Sigmoid colon (tissue), 4 donors: ENCODE data around the gene SYTL2.

Source experiments
- EP300 ChIP-seq, 4 donors: sonication (generic); formaldehyde crosslinking; IDR thresholded peaks; one replicate each; pipeline ENCODE4 v1.6.1; 2017; ENCODE audit warnings: antibody characterized with exemption in 4 of 4
- POLR2AphosphoS5 ChIP-seq, 4 donors: sonication (generic); formaldehyde crosslinking; IDR thresholded peaks; one replicate each; pipeline ENCODE4 v1.6.1; 2017; ENCODE audit warnings: antibody characterized with exemption in 4 of 4
- TF ChIP-seq, protein P1 (sequence below), 4 experiments: fragments of 450-650 bp in 3 of 4; fragments of 200-600 bp in 1 of 4; IDR thresholded peaks; one replicate each; pipeline ENCODE4 v1.5.1; 2016 to 2019; ENCODE audit warnings: antibody characterized with exemption in 4 of 4, mild to moderate bottlenecking in 3 of 4, moderate library complexity in 2 of 4

DNA sequence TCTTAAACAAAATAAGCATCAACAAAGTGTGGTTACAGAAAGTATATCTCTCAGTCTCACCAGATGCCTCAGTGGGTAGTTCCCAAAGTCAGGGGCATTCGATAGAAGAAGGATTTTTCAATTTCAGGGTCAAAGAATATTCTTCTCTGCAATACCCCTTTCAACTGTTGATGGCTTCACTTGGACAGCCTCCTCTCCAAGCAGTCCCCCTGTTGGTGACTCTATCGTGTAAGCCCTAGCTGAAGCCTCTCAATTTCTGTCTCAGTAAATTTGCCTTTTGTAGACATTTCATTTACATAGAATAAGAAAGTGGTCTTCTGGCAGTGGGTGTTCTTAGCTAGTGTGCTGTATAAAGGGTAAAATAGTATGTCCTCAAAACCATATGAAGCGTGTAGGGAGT, 33.0 kb upstream of the SYTL2 start:
- no peak for TF ChIP-seq POLR2AphosphoS5 (IDR thresholded peaks at IDR 0.05)
- TF ChIP-seq, protein P1, sequence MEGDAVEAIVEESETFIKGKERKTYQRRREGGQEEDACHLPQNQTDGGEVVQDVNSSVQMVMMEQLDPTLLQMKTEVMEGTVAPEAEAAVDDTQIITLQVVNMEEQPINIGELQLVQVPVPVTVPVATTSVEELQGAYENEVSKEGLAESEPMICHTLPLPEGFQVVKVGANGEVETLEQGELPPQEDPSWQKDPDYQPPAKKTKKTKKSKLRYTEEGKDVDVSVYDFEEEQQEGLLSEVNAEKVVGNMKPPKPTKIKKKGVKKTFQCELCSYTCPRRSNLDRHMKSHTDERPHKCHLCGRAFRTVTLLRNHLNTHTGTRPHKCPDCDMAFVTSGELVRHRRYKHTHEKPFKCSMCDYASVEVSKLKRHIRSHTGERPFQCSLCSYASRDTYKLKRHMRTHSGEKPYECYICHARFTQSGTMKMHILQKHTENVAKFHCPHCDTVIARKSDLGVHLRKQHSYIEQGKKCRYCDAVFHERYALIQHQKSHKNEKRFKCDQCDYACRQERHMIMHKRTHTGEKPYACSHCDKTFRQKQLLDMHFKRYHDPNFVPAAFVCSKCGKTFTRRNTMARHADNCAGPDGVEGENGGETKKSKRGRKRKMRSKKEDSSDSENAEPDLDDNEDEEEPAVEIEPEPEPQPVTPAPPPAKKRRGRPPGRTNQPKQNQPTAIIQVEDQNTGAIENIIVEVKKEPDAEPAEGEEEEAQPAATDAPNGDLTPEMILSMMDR (IDR thresholded peaks at IDR 0.05) = no peak
- no peak for TF ChIP-seq EP300 (IDR thresholded peaks at IDR 0.05)
